ENCODE results near the gene C18orf54. TPM values are rescaled to one million over a fixed set of nuclear protein-coding genes. Genes with fewer than 3 reads are reported as not detected.

Gene C18orf54
- total and polyA plus RNA-seq, 9 of the 15 experiments (the other 6 are each of a cell fraction or from before 2014, with no cell fraction given) = 3.0 to 8.7 (median 4.3) TPM

GRCh38 chr18:54360406-54360805 is 2.7 kb downstream of the C18orf54 start (continued):
- TF ChIP-seq CUX1 (CRISPR knock-in tag; IDR thresholded peaks at IDR 0.05) (no peak), RBM15 (IDR thresholded peaks at IDR 0.05; ENCODE audit: insufficient read depth, low read length) (no peak), ZNF644 (tag; IDR thresholded peaks at IDR 0.05; ENCODE audit: low read depth) (no peak)
- TF ChIP-seq, protein P1, sequence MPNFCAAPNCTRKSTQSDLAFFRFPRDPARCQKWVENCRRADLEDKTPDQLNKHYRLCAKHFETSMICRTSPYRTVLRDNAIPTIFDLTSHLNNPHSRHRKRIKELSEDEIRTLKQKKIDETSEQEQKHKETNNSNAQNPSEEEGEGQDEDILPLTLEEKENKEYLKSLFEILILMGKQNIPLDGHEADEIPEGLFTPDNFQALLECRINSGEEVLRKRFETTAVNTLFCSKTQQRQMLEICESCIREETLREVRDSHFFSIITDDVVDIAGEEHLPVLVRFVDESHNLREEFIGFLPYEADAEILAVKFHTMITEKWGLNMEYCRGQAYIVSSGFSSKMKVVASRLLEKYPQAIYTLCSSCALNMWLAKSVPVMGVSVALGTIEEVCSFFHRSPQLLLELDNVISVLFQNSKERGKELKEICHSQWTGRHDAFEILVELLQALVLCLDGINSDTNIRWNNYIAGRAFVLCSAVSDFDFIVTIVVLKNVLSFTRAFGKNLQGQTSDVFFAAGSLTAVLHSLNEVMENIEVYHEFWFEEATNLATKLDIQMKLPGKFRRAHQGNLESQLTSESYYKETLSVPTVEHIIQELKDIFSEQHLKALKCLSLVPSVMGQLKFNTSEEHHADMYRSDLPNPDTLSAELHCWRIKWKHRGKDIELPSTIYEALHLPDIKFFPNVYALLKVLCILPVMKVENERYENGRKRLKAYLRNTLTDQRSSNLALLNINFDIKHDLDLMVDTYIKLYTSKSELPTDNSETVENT (CRISPR knock-in tag; IDR thresholded peaks at IDR 0.05) = no peak

All from K562 (cell line).